Naive B cell (primary cell): Measurements from ENCODE around the gene MYO9B. TPM values are rescaled to one million over a fixed set of nuclear protein-coding genes. Genes with fewer than 3 reads are reported as not detected.
"Not testable (repeated sequence)": the region's sequence is repeated elsewhere in the genome, so short reads cannot be mapped to it uniquely, and the experiment has no call there.

Source experiments
- ATAC-seq, 2 donors: fragments of 150-1000 bp; cut with Tn5 transposase; 2 replicates each; pipeline ENCODE4 v1.10.0; 2021; ENCODE audit warnings: low read depth in 2 of 2, mild to moderate bottlenecking in 2 of 2, moderate library complexity in 2 of 2
- DNase-seq: peaks from one replicate; pipeline ENCODE4 v3.0.0; 2022
- H3K27ac Mint-ChIP-seq, 6 donors: one replicate each; pipeline ENCODE4 v1.8.0; 2020 to 2022; ENCODE audit warnings: mild to moderate bottlenecking in 6 of 6, mixed read lengths in 6 of 6, moderate library complexity in 5 of 6, inconsistent platforms in 2 of 6
- H3K27me3 Mint-ChIP-seq, 3 donors: one replicate each; pipeline ENCODE4 v1.8.0; 2021 to 2022; ENCODE audit warnings: mixed read lengths in 3 of 3, mild to moderate bottlenecking in 1 of 3
- H3K36me3 Mint-ChIP-seq, 2 donors: one replicate each; pipeline ENCODE4 v1.8.0; 2020 to 2022; ENCODE audit warnings: mixed read lengths in 2 of 2, inconsistent platforms in 1 of 2, mild to moderate bottlenecking in 1 of 2
- H3K4me1 Mint-ChIP-seq, 3 donors: one replicate each; pipeline ENCODE4 v1.8.0; 2020 to 2022; ENCODE audit warnings: mixed read lengths in 3 of 3, inconsistent platforms in 1 of 3, mild to moderate bottlenecking in 1 of 3, moderate library complexity in 1 of 3
- H3K4me3 Mint-ChIP-seq, 8 donors: one replicate each; pipeline ENCODE4 v1.8.0; 2020 to 2022; ENCODE audit warnings: mild to moderate bottlenecking in 8 of 8, mixed read lengths in 8 of 8, moderate library complexity in 8 of 8, inconsistent platforms in 2 of 8
- H3K9me3 Mint-ChIP-seq, 7 donors: one replicate each; pipeline ENCODE4 v1.8.0; 2020 to 2022; ENCODE audit warnings: mixed read lengths in 7 of 7, mild to moderate bottlenecking in 5 of 7, inconsistent platforms in 2 of 7, moderate library complexity in 1 of 7
- polyA plus RNA-seq, 6 donors: library from polyadenylated mRNA; unstranded; fragments of 300-500 nt; fragmentation: Illumina TruSeq; gene quantifications; one replicate each; pipeline ENCODE4 v1.2.3, GENCODE V29; 2021; ENCODE audit warnings: low read depth in 6 of 6

MYO9B gene
- polyA plus RNA-seq, 6 donors from 2014 or later = 3.1 to 34.9 (median 6.9) TPM

DNA sequence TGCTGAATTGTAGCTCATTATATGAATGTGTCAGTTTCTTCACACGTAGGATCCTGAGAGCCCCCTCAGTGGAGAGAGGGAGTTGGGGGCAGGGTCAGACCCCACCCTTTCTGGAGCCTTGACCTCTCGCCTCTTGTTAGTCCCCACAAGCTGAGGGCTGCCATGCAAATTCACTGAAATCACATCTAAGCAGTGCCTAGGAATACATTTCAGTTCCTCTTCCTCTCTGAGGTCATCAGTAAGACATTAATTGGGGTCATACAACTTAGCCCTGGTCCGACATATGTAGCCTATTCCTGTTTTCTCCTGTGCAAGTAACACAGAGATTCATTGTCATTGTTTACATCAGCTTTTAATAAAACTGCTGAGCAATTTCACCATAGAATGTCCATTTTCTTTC, 30.0 kb downstream of the MYO9B start:
- H3K9me3 Mint-ChIP-seq = peaks cover 0 to 6% (median 0%) of the 10 kb centered on the region in 7 donors
- peak overlapping the region; percentile 83 to 94 (median 88) for H3K27ac Mint-ChIP-seq
- peaks cover 4 to 23% of the 10 kb centered on the region in 2 donors for H3K36me3 Mint-ChIP-seq
- peaks cover 67 to 88% (median 73%) of the 10 kb centered on the region in 3 donors for H3K4me1 Mint-ChIP-seq
- DNase-seq = peak; percentile 32
- no peaks in the 10 kb centered on the region for H3K27me3 Mint-ChIP-seq
- peak overlapping the region; percentile 51 to 92 (median 72) for H3K4me3 Mint-ChIP-seq
- ATAC-seq = peak; percentile 22 to 32

DNA sequence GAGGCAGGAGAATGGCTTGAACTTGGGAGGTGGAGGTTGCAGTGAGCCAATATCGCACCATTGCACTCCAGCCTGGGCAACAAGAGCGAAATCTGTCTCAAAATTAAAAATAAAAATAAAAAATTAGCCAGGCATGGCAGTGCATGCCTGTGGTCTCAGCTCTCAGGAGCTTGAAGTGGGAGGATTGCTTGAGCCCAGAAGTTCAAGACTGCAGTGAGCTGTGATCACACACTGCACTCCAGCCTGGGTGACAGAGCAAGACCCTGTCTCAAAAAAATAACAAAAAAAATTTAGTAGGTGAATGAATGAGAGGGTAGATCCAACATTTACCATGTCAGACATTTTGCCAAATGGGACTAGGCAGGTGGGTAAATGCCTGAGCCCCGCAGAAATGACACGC, 31.4 kb downstream of the MYO9B start:
- ATAC-seq, DNase-seq, H3K9me3 Mint-ChIP-seq, H3K27me3 Mint-ChIP-seq: not testable (repeated sequence)
- H3K27ac Mint-ChIP-seq = peak overlapping the region in 4 of 6 donors; percentile 56 to 94 (median 80)
- peak overlapping the region in 6 of 8 donors; percentile 30 to 92 (median 62) for H3K4me3 Mint-ChIP-seq
- H3K4me1 Mint-ChIP-seq = peaks cover 72 to 96% (median 79%) of the 10 kb centered on the region in 3 donors
- H3K36me3 Mint-ChIP-seq = peaks cover 4 to 22% of the 10 kb centered on the region in 2 donors

DNA sequence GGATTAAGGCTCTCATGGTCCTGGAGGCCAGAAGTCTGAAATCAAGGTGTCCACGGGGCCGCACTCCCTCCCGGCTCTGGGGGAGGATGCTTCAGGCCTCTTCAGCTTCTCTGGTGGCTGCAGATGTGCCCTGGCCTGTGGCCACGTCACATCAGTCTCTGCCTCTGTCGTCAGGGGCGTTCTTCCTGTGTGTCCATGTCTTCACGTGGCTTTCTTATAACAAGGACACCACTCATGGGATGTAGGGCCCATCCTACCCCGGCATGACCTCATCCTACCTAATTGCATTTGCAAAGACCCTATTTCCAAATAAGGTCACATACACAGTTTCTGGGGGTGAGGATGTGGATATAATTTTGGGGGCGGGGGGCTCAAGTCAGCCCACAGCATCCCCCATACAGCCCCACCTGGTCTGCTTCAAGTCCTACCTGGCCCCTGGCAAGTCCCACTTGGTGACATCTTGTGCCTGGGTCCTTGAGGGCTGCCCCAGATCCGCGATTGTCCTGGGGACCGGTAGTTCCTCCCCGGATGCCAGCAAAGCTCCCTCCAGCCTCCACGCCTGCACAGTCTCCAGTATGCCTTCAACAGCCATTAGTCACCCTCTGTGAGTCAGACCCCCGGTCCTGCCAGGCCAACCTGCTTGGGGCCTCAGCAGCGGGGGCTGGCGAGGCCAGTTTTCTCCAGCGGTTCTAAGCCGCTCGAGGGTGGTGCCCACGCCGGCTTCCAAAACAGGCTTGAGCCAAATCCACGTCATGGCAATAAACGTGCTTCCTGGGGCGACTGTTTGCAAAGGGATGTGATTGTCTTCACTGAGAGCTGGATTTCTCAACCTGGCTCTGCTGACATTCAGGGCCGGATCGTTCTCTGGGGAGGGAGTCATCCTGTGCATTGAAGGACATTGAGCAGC, 32.2 kb downstream of the MYO9B start:
- Mint-ChIP-seq H3K4me3 (peak overlapping the region in 7 of 8 donors; percentile 38 to 81 (median 62)), H3K9me3 (peaks cover 0 to 6% (median 0%) of the 10 kb centered on the region in 7 donors), H3K27me3 (no peaks in the 10 kb centered on the region), H3K4me1 (peaks cover 73 to 95% (median 84%) of the 10 kb centered on the region in 3 donors), H3K36me3 (peaks cover 4 to 17% of the 10 kb centered on the region in 2 donors), H3K27ac (peak overlapping the region; percentile 69 to 94 (median 88))
- no peak for ATAC-seq
- DNase-seq = no peak

DNA sequence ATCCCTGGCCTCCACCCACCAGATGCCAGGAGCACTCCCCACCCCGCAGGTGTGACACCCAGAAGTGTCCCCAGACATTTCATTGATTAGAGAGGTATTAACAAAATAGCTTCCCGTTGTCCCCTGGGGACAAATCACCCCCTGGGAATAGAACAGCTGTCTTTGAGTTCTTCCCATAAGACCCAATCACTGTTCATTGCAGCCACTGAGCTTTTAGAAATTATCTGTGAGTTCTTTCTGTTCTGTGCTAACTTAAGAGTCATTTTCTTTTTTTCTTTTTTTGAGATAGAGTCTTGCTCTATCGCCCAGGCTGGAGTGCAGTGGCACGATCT, 32.8 kb downstream of the MYO9B start:
- Mint-ChIP-seq H3K9me3 (peaks cover 0 to 2% (median 0%) of the 10 kb centered on the region in 7 donors), H3K4me3 (peak overlapping the region; percentile 31 to 78 (median 54)), H3K4me1 (peaks cover 74 to 95% (median 84%) of the 10 kb centered on the region in 3 donors), H3K36me3 (peaks cover 4 to 16% of the 10 kb centered on the region in 2 donors), H3K27me3 (no peaks in the 10 kb centered on the region), H3K27ac (peak overlapping the region; percentile 69 to 94 (median 84))
- no peak for DNase-seq
- ATAC-seq = no peak

DNA sequence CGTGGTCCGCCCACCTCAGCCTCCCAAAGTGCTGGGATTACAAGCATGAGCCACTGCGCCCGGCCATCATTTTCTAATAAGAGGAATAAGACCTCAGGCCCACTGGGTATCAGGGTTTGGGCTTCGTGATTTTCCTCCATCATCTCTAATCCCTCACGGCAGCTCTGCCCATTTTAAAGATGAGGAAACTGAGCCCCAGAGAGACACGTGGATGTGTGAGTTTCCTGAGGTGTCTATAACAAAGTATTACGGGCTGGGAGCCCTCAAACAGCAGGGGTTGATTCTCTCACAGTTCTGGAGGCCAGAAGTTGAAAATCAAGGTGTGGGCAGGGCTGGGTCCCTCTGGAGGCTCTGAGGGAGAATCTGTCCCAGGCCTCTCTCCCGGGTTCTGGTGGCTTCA, 33.7 kb downstream of the MYO9B start:
- ATAC-seq (no peak), DNase-seq (no peak)
- H3K36me3 Mint-ChIP-seq = peaks cover 4 to 14% of the 10 kb centered on the region in 2 donors
- no peaks in the 10 kb centered on the region for H3K9me3 Mint-ChIP-seq
- peaks cover 73 to 95% (median 90%) of the 10 kb centered on the region in 3 donors for H3K4me1 Mint-ChIP-seq
- H3K27ac Mint-ChIP-seq = peak overlapping the region; percentile 32 to 95 (median 91)
- H3K4me3 Mint-ChIP-seq = peak overlapping the region in 7 of 8 donors; percentile 71 to 89 (median 83)
- no peaks in the 10 kb centered on the region for H3K27me3 Mint-ChIP-seq

DNA sequence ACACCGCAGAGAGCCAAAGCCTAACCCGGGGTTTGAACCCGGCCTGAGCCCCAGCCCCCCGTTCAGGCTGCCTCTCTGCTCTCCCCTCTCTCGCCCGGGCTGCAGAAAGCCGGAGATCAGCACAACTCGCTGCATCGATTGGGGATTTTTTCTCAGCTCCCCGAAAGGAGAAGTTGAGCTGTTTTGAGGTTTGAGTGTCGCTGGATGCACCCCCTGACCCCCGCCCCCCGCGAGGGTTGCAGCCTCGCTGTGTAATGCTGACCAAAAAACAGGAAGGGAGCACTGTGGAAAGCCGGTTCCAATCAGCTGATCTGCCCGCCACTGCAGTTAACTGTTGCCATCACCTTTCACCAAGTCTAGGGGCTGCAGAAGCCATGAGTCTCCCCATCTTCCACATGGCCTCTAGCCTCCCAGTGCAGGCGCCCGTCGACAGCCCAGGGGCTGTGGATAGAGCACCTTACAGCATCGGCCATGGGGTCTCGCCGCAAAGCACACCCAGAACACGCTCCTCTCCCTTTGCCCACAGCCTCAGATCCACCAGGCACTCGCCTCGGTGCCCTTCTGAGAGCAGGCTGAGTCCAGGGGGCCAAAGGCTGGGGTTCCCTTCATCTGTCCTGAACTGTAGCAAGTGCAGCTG, 34.5 kb downstream of the MYO9B start:
- DNase-seq (peak; percentile 95), ATAC-seq (peak; percentile 87 to 94)
- no peaks in the 10 kb centered on the region for H3K27me3 Mint-ChIP-seq
- peaks cover 4 to 9% of the 10 kb centered on the region in 2 donors for H3K36me3 Mint-ChIP-seq
- peak overlapping the region; percentile 88 to 95 (median 94) for H3K27ac Mint-ChIP-seq
- H3K4me1 Mint-ChIP-seq = peaks cover 69 to 93% (median 86%) of the 10 kb centered on the region in 3 donors
- no peaks in the 10 kb centered on the region for H3K9me3 Mint-ChIP-seq
- peak overlapping the region; percentile 71 to 89 (median 84) for H3K4me3 Mint-ChIP-seq

DNA sequence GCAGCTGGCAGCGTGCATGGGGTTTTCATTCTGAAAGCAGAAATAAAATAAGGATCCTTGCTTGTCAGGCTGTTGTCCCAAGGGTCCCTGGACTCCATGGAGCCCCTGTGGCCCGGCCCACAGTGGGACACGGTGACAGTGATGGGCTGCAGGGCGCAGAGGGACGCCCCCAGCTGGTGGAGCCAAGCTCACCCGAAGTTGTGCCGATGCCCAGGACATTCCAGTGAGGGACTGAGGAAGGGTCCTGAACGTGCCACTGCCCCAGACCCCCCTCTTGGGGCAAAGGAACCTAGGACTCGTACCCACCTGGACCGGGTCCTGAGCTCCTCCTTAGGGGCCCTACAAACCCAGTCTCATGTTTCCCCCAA, 35.0 kb downstream of the MYO9B start:
- Mint-ChIP-seq H3K27me3 (no peaks in the 10 kb centered on the region), H3K27ac (peak overlapping the region; percentile 88 to 95 (median 94)), H3K4me1 (peaks cover 66 to 93% (median 81%) of the 10 kb centered on the region in 3 donors), H3K9me3 (no peaks in the 10 kb centered on the region), H3K4me3 (peak overlapping the region; percentile 71 to 89 (median 84)), H3K36me3 (peaks cover 2 to 7% of the 10 kb centered on the region in 2 donors)
- ATAC-seq (no peak), DNase-seq (no peak)

DNA sequence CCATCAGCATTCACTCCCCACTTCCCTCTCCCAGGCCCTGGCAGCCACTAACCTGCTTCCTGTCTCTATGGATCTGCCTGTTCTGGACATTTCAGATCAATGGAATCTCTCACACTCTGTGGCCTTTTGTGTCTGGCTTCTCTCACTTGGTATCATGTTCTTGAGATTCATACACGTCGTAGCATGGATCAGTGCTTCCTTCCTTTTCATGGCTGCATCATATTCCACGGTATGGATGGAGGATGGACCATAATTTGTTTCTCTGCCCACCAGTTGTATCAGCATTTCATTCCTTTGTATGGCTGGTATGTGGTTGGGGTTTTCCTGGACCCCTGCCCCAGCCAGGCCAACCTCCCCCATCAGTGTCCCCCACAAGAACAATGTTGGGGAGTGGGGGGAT, 36.2 kb downstream of the MYO9B start:
- no peak for DNase-seq
- Mint-ChIP-seq H3K4me3 (peak overlapping the region in 7 of 8 donors; percentile 24 to 84 (median 51)), H3K27ac (peak overlapping the region in 5 of 6 donors; percentile 62 to 94 (median 73)), H3K9me3 (no peaks in the 10 kb centered on the region), H3K36me3 (peaks cover 0 to 7% of the 10 kb centered on the region in 2 donors), H3K27me3 (no peaks in the 10 kb centered on the region), H3K4me1 (peaks cover 67 to 93% (median 79%) of the 10 kb centered on the region in 3 donors)
- ATAC-seq = no peak

DNA sequence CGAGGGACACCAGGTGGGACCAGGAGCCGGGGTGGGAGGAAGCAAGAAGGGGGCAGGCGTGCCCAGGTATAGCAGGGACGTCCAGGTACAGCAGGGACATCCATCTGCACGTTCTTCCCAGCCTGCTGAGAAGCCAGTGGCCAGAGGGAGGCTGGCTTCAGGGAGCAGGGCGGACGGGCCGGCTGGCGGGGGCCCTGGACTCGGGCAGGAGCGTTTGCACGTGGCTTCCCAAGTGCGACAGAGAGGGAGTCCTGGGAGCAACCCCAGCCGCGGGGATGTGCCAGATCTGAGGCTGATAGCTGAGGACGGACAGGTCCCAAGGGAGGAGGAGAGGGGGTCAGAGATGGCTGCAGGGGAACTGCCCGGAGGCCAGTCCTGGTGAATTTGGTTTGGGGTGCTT, 36.7 kb downstream of the MYO9B start:
- no peak for DNase-seq
- peak overlapping the region in 2 of 6 donors; percentile 67 to 93 for H3K27ac Mint-ChIP-seq
- no peak for ATAC-seq
- no peaks in the 10 kb centered on the region for H3K27me3 Mint-ChIP-seq
- H3K4me1 Mint-ChIP-seq = peaks cover 67 to 93% (median 81%) of the 10 kb centered on the region in 3 donors
- H3K9me3 Mint-ChIP-seq = no peaks in the 10 kb centered on the region
- H3K36me3 Mint-ChIP-seq = peaks cover 0 to 7% of the 10 kb centered on the region in 2 donors
- H3K4me3 Mint-ChIP-seq = peak overlapping the region in 1 of 8 donors; percentile 47

DNA sequence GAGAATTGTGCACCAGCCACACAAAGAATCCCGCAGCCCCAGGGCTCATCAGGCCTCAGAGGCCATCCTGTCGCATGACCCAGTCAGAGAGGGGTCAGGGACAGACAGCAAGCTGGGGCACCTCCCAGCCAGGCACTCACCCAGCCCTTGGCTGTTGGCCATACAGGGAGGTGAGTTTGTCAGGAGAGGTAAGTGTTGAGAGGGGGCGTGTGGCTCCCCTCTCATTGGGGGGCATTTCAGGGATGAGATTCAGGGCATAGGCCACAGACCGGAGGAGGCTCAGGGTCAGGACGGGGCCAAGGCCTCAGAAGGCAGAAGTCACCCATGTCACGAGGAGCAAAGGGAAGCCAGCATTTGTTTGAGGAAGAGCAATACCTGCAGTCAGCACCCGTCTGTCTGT, 37.1 kb downstream of the MYO9B start:
- DNase-seq (no peak), ATAC-seq (no peak)
- Mint-ChIP-seq H3K4me3 (peak overlapping the region in 1 of 8 donors; percentile 47), H3K4me1 (peaks cover 62 to 93% (median 80%) of the 10 kb centered on the region in 3 donors), H3K27ac (peak overlapping the region in 3 of 6 donors; percentile 67 to 93 (median 76)), H3K27me3 (no peaks in the 10 kb centered on the region), H3K9me3 (no peaks in the 10 kb centered on the region), H3K36me3 (peaks cover 0 to 7% of the 10 kb centered on the region in 2 donors)

DNA sequence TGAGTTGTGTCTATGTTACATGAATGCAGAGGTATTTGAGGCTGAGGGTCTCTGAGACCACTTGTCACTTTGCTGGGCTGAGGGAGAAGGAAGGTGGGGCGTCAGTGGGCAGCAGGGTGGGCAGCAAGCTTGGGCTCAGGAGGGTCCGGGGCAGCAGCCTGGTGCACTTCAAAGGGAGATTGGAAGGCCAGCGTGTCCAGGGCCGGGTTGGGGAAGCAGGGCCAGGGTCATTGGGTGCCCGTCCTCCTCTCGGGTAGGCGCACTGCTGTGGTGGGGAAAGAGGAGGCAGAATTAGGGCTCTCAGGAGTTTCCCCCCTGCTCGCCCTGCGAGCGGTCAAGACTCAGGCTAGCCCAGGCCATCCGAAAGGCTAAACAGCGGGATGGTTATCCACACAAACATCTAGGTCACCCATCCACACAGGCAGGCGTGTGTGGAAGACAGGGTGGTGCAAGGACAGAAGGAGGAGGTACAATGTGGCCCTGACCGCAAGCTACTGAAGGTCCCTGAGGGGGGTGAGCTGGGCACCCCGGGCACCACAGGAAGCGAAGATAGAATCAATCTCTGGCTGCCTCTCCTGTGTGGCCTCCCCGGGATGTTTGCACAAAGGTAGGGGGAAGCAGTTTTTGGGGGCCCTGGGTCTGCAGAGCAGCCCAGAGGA, 37.7 kb downstream of the MYO9B start:
- Mint-ChIP-seq H3K4me3 (peak overlapping the region in 2 of 8 donors; percentile 30 to 42), H3K9me3 (no peaks in the 10 kb centered on the region), H3K27ac (peak overlapping the region in 4 of 6 donors; percentile 16 to 76 (median 54)), H3K4me1 (peaks cover 57 to 92% (median 74%) of the 10 kb centered on the region in 3 donors), H3K27me3 (no peaks in the 10 kb centered on the region), H3K36me3 (peaks cover 0 to 7% of the 10 kb centered on the region in 2 donors)
- ATAC-seq = no peak
- DNase-seq = no peak

DNA sequence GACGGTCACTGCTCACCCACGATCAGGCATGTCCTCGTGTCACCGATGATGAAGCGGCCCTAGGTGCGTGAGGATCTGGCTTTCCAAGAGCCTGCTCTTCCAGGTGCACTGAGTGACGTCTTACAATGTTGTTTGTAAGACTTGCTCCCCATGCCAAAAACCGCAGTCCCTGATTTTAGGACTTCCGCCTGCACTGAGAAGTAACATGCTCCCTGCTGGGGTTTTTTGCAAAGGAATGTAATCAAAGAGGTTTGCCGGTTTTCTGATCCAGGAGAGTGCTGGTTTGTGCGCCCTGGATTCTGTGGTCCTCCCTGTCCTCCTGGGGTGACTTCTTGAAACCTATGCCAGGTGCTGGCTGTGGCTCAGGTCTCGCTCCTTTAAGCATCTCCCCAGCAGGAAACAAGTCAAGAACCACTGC, 38.8 kb downstream of the MYO9B start:
- Mint-ChIP-seq H3K4me1 (peaks cover 52 to 87% (median 65%) of the 10 kb centered on the region in 3 donors), H3K27ac (peak overlapping the region in 2 of 6 donors; percentile 39 to 66), H3K36me3 (peaks cover 0 to 7% of the 10 kb centered on the region in 2 donors), H3K4me3 (no peak overlapping the region), H3K27me3 (no peaks in the 10 kb centered on the region), H3K9me3 (no peaks in the 10 kb centered on the region)
- DNase-seq = no peak
- no peak for ATAC-seq
